Ovary (tissue), 9 donors: Measurements from ENCODE around the gene CDK19. TPM values are rescaled to one million over a fixed set of nuclear protein-coding genes. Genes with fewer than 3 reads are reported as not detected.
"Not testable (repeated sequence)": the region's sequence is repeated elsewhere in the genome, so short reads cannot be mapped to it uniquely, and the experiment has no call there.

ENCODE experiments used
- DNase-seq, 5 donors: peaks; one replicate each; pipeline ENCODE4 v3.0.0-alpha.2; 2019 to 2020
- H3K27ac ChIP-seq, 2 donors: fragments of 200-600 bp; one replicate each; pipeline versions ENCODE4 v1.5.1 to v1.8.0; 2019 to 2022
- H3K27me3 ChIP-seq: fragments of 200-600 bp; one replicate; pipeline ENCODE4 v1.8.0; 2022
- H3K36me3 ChIP-seq: fragments of 200-600 bp; sonication (generic); one replicate; pipeline ENCODE4 v1.5.1; 2019
- H3K4me1 ChIP-seq: one replicate; pipeline ENCODE4 v1.8.1; 2013; ENCODE audit warnings: mild to moderate bottlenecking, moderate library complexity; ENCODE audit not compliant: insufficient read depth
- H3K4me3 ChIP-seq: fragments of 200-600 bp; sonication (generic); one replicate; pipeline ENCODE4 v1.5.1; 2017
- H3K9me3 ChIP-seq, 2 donors: fragments of 200-600 bp in 1 of 2; sonication (generic) in 1 of 2; one replicate each; pipeline versions ENCODE4 v1.5.1 to v1.8.1; 2013 to 2019; ENCODE audit warnings: mild to moderate bottlenecking in 1 of 2, moderate library complexity in 1 of 2
- EP300 ChIP-seq: sonication (generic); formaldehyde crosslinking; IDR thresholded peaks from one replicate; pipeline ENCODE4 v1.6.1; 2017; ENCODE audit warnings: antibody characterized with exemption
- POLR2A ChIP-seq: fragments of 450-650 bp; IDR thresholded peaks from one replicate; pipeline ENCODE4 v1.6.1; 2017; ENCODE audit warnings: antibody characterized with exemption, mild to moderate bottlenecking, moderate library complexity
- WGBS, 3 donors: extraction: QIAGEN DNeasy Blood & Tissue Kit in 1 of 3; methylation state at CpG; one replicate each; pipeline versions ENCODE4 v1.1.5 to v1.1.7; 2013 to 2017; 5-methylcytosine and 5-hydroxymethylcytosine counted together
- intact Hi-C, 4 donors: fragments of 100-400 bp; cut with DNase I; formaldehyde crosslinking; loops; one replicate each; pipeline versions ENCODE4 v1.11.0 to v1.15.1; 2022 to 2023
- polyA plus RNA-seq, 2 donors: library from polyadenylated mRNA; stranded (reverse); fragments of 200-250 nt in 1 of 2; fragments of 350-450 nt in 1 of 2; fragmentation: Illumina TruSeq in 1 of 2; extraction: RNeasy Lipid Tissue Mini Kit (QIAGEN cat#74804) in 1 of 2; gene quantifications; one replicate each; pipeline ENCODE4 v1.2.3, GENCODE V29; 2013 to 2014
- total RNA-seq, 7 donors: library from RNA; depleted of rRNA in 2 of 7; stranded (reverse); fragments of >200 nt in 2 of 7; fragmentation: NEBNext Ultra II Directional in 3 of 7; extraction: Animal tissue kit (Norgen Biotek cat#: 25700) in 3 of 7; gene quantifications; one replicate each; pipeline versions ENCODE4 v1.1.0 to v1.2.4, GENCODE V29; 2016 to 2023
- TF ChIP-seq, protein P1 (sequence below), 3 donors: fragments of 450-650 bp in 2 of 3; fragments of 200-600 bp in 1 of 3; IDR thresholded peaks; one replicate each; pipeline versions ENCODE4 v1.5.1 to v1.8.0; 2016 to 2022; ENCODE audit warnings: antibody characterized with exemption in 3 of 3, mild to moderate bottlenecking in 1 of 3
- donor health status: DM: no; HTN: no; CAD: no; lungs with moderate emphysema.
- donor health status: DM: no; HTN: no; CAD: no.
- donor health status: Bipolar disorder and iron deficiency.
- donor health status: DM: yes; HTN: yes; CAD: no.
- donor health status: DM: no; HTN: no; CAD: no.
- donor health status: DM: yes; HTN: yes; CAD: no.

The CDK19 gene
- total and polyA plus RNA-seq, 9 donors: 9.8 to 20.8 (median 16.7) TPM

GRCh38 chr6:110609101-110609500 is 206.2 kb downstream of the CDK19 start:
- no peaks in the 10 kb centered on the region for H3K9me3 ChIP-seq
- TF ChIP-seq EP300 (no peak), POLR2A (no peak)
- TF ChIP-seq, protein P1, sequence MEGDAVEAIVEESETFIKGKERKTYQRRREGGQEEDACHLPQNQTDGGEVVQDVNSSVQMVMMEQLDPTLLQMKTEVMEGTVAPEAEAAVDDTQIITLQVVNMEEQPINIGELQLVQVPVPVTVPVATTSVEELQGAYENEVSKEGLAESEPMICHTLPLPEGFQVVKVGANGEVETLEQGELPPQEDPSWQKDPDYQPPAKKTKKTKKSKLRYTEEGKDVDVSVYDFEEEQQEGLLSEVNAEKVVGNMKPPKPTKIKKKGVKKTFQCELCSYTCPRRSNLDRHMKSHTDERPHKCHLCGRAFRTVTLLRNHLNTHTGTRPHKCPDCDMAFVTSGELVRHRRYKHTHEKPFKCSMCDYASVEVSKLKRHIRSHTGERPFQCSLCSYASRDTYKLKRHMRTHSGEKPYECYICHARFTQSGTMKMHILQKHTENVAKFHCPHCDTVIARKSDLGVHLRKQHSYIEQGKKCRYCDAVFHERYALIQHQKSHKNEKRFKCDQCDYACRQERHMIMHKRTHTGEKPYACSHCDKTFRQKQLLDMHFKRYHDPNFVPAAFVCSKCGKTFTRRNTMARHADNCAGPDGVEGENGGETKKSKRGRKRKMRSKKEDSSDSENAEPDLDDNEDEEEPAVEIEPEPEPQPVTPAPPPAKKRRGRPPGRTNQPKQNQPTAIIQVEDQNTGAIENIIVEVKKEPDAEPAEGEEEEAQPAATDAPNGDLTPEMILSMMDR (IDR thresholded peaks at IDR 0.05): no peak
- intact Hi-C loops: no loop called here
- H3K36me3 ChIP-seq: no peaks in the 10 kb centered on the region
- H3K27ac ChIP-seq: no peak overlapping the region
- H3K4me3 ChIP-seq: no peak overlapping the region
- H3K27me3 ChIP-seq: no peaks in the 10 kb centered on the region
- no peaks in the 10 kb centered on the region for H3K4me1 ChIP-seq
- WGBS, 3 donors: 24 to 38% (median 35%) methylated on average over 2 of the region's 2 CpGs
- no peak for DNase-seq

- TF ChIP-seq POLR2A (no peak), EP300 (no peak)
- TF ChIP-seq, protein P1 (IDR thresholded peaks at IDR 0.05): no peak
- Histone ChIP-seq H3K36me3 (no peaks in the 10 kb centered on the region), H3K27me3 (no peaks in the 10 kb centered on the region), H3K27ac (no peak overlapping the region), H3K4me3 (no peak overlapping the region), H3K4me1 (no peaks in the 10 kb centered on the region), H3K9me3 (no peaks in the 10 kb centered on the region)
- WGBS, 3 donors: 96 to 99% (median 98%) methylated on average over 2 of the region's 2 CpGs
- DNase-seq: no peak
- intact Hi-C loops: no loop called here
These were observed 207.1 kb downstream of the CDK19 start for GRCh38 chr6:110608151-110608550.

GRCh38 chr6:110606151-110606550 is 209.1 kb downstream of the CDK19 start:
- Histone ChIP-seq H3K27me3 (no peaks in the 10 kb centered on the region), H3K4me1 (no peaks in the 10 kb centered on the region), H3K27ac (no peak overlapping the region), H3K36me3 (no peaks in the 10 kb centered on the region), H3K9me3 (no peaks in the 10 kb centered on the region), H3K4me3 (no peak overlapping the region)
- intact Hi-C loops: no loop called here
- TF ChIP-seq, protein P1 (IDR thresholded peaks at IDR 0.05): no peak
- TF ChIP-seq POLR2A: no peak
- TF ChIP-seq EP300: no peak
- DNase-seq: no peak
- 87 to 91% (median 87%) methylated on average over 4 of the region's 4 CpGs for WGBS, 3 donors

GRCh38 chr6:110600640-110601039 is 214.6 kb downstream of the CDK19 start:
- DNase-seq, intact Hi-C loops, H3K36me3 ChIP-seq, H3K4me3 ChIP-seq, H3K27me3 ChIP-seq, H3K27ac ChIP-seq, H3K4me1 ChIP-seq, H3K9me3 ChIP-seq: not testable (repeated sequence)
- WGBS, 3 donors: 93 to 95% (median 93%) methylated on average over 1 to 3 of the region's 3 CpGs

GRCh38 chr6:110597761-110598160 is 217.5 kb downstream of the CDK19 start:
- DNase-seq: no peak
- H3K36me3 ChIP-seq: no peaks in the 10 kb centered on the region
- H3K4me3 ChIP-seq: no peak overlapping the region
- no peaks in the 10 kb centered on the region for H3K27me3 ChIP-seq
- WGBS, 3 donors: 18 to 28% (median 23%) methylated on average over 3 of the region's 3 CpGs
- H3K9me3 ChIP-seq: no peaks in the 10 kb centered on the region
- no peaks in the 10 kb centered on the region for H3K4me1 ChIP-seq
- TF ChIP-seq, protein P1 (IDR thresholded peaks at IDR 0.05): no peak
- no peak overlapping the region for H3K27ac ChIP-seq
- intact Hi-C loops: no loop called here
